WTC11 (cell line): ENCODE measurements around the gene KIF19.
"Not testable (repeated sequence)": the region's sequence is repeated elsewhere in the genome, so short reads cannot be mapped to it uniquely, and the experiment has no call there.

Experiments
- AFF4 ChIP-seq: sonication (generic); formaldehyde crosslinking; IDR thresholded peaks from 2 replicates; pipeline ENCODE4 v1.8.1; 2023; ENCODE audit warnings: mild to moderate bottlenecking, missing genetic modification reagents, borderline replicate concordance
- CREB1 ChIP-seq: sonication (generic); formaldehyde crosslinking; IDR thresholded peaks from 2 replicates; pipeline ENCODE4 v1.8.0; 2023; ENCODE audit warnings: mild to moderate bottlenecking, missing genetic modification reagents
- JUN ChIP-seq: sonication (generic); formaldehyde crosslinking; IDR thresholded peaks from 2 replicates; pipeline ENCODE4 v1.8.0; 2023; ENCODE audit warnings: mild to moderate bottlenecking, missing genetic modification reagents
- OVOL2 ChIP-seq: fragments of 250-450 bp; sonication (Bioruptor Pico); IDR thresholded peaks from 2 replicates; pipeline ENCODE4 v1.9.0; 2021; ENCODE audit warnings: mild to moderate bottlenecking, borderline replicate concordance
- SOX15 ChIP-seq: fragments of 250-450 bp; sonication (Bioruptor Pico); IDR thresholded peaks from 2 replicates; pipeline ENCODE4 v1.9.0; 2021; ENCODE audit warnings: mild to moderate bottlenecking
- SP1 ChIP-seq: sonication (generic); formaldehyde crosslinking; conservative IDR thresholded peaks from 2 replicates; pipeline ENCODE4 v1.8.1; 2022; ENCODE audit warnings: missing genetic modification reagents
- TEAD4 ChIP-seq: sonication (generic); formaldehyde crosslinking; IDR thresholded peaks from 2 replicates; pipeline ENCODE4 v1.8.0; 2022; ENCODE audit warnings: mild to moderate bottlenecking, missing genetic modification reagents
- USF2 ChIP-seq: sonication (generic); formaldehyde crosslinking; IDR thresholded peaks from 2 replicates; pipeline ENCODE4 v1.8.1; 2023; ENCODE audit warnings: mild to moderate bottlenecking, missing genetic modification reagents, moderate library complexity
- ZMAT4 ChIP-seq: fragments of 250-450 bp; sonication (Bioruptor Pico); IDR thresholded peaks from 2 replicates; pipeline ENCODE4 v1.9.0; 2021; ENCODE audit warnings: mild to moderate bottlenecking
- ZNF232 ChIP-seq: sonication (generic); formaldehyde crosslinking; IDR thresholded peaks from 2 replicates; pipeline ENCODE4 v1.8.0; 2022; ENCODE audit warnings: mild to moderate bottlenecking, missing genetic modification reagents
- ZNF416 ChIP-seq: fragments of 250-450 bp; sonication (Bioruptor Pico); IDR thresholded peaks from 2 replicates; pipeline ENCODE4 v1.9.0; 2021; ENCODE audit warnings: mild to moderate bottlenecking, inconsistent platforms
- TF ChIP-seq, protein P1 (sequence below): fragments of 200-600 bp; IDR thresholded peaks from 2 replicates; pipeline ENCODE4 v1.8.0; 2022; ENCODE audit warnings: antibody characterized with exemption
- TF ChIP-seq, protein P2 (sequence below): fragments of 250-450 bp; sonication (Bioruptor Pico); IDR thresholded peaks from 2 replicates; pipeline ENCODE4 v1.9.0; 2021; ENCODE audit warnings: mild to moderate bottlenecking

- TF ChIP-seq, protein P1, sequence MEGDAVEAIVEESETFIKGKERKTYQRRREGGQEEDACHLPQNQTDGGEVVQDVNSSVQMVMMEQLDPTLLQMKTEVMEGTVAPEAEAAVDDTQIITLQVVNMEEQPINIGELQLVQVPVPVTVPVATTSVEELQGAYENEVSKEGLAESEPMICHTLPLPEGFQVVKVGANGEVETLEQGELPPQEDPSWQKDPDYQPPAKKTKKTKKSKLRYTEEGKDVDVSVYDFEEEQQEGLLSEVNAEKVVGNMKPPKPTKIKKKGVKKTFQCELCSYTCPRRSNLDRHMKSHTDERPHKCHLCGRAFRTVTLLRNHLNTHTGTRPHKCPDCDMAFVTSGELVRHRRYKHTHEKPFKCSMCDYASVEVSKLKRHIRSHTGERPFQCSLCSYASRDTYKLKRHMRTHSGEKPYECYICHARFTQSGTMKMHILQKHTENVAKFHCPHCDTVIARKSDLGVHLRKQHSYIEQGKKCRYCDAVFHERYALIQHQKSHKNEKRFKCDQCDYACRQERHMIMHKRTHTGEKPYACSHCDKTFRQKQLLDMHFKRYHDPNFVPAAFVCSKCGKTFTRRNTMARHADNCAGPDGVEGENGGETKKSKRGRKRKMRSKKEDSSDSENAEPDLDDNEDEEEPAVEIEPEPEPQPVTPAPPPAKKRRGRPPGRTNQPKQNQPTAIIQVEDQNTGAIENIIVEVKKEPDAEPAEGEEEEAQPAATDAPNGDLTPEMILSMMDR, result not testable (repeated sequence)
- TF ChIP-seq CREB1 (CRISPR knock-in tag); TEAD4; SP1 (CRISPR knock-in tag); ZNF232 (CRISPR knock-in tag); OVOL2; ZMAT4; AFF4 (CRISPR knock-in tag); SOX15; USF2 (CRISPR knock-in tag); JUN (CRISPR knock-in tag); ZNF416 (CRISPR knock-in tag): not testable (repeated sequence)
- TF ChIP-seq, protein P2, sequence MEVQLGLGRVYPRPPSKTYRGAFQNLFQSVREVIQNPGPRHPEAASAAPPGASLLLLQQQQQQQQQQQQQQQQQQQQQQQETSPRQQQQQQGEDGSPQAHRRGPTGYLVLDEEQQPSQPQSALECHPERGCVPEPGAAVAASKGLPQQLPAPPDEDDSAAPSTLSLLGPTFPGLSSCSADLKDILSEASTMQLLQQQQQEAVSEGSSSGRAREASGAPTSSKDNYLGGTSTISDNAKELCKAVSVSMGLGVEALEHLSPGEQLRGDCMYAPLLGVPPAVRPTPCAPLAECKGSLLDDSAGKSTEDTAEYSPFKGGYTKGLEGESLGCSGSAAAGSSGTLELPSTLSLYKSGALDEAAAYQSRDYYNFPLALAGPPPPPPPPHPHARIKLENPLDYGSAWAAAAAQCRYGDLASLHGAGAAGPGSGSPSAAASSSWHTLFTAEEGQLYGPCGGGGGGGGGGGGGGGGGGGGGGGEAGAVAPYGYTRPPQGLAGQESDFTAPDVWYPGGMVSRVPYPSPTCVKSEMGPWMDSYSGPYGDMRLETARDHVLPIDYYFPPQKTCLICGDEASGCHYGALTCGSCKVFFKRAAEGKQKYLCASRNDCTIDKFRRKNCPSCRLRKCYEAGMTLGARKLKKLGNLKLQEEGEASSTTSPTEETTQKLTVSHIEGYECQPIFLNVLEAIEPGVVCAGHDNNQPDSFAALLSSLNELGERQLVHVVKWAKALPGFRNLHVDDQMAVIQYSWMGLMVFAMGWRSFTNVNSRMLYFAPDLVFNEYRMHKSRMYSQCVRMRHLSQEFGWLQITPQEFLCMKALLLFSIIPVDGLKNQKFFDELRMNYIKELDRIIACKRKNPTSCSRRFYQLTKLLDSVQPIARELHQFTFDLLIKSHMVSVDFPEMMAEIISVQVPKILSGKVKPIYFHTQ (CRISPR knock-in tag), result not testable (repeated sequence)
Observed at GRCh38 chr17:74282274-74282586, 43.8 kb upstream of the KIF19 start.
